KBM-7 (cell line): ENCODE results near the gene C7.
"Not testable (repeated sequence)": the region's sequence is repeated elsewhere in the genome, so short reads cannot be mapped to it uniquely, and the experiment has no call there.

Experiments
- DNase-seq: peaks from one replicate; pipeline ENCODE4 v3.0.0-alpha.2; 2015
- in situ Hi-C: fragments of 300-500 bp; cut with MboI; formaldehyde crosslinking; loops from 2 replicates; pipeline ENCODE4 v1.14.3; 2020; ENCODE audit warnings: low sequenced_read_pairs, low pct_unique_long_range_greater_than_20kb, mixed read lengths

C7 gene

DNA sequence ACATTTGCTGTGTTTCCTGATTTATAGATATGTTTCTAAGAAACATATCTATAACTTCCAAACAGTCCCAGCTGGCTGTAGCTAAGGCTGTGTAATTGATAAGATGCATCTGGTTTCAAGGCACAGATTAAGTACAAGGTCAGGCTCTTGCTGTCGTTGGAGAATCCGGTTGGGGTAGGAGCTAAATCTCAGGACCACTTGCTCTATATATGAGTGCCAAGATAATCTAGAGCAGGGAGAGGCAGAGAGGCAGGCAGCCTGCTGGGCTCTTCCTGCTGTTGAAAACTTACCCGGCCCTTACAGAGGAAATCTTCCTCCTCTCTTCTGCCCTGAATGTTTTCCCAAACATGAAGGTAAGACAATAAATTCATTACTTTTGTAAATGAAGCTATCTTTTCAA, at the start of gene C7:
Gene C7 (plus strand): TSS at position 234 of the 400 bp plus-strand sequence. CDS start 114 bp downstream, at position 348.
- no peak for DNase-seq
- in situ Hi-C loops = no loop called here

GRCh38 chr5:40860711-40861110, 48.6 kb upstream of the C7 start:
- DNase-seq = no peak
- in situ Hi-C loops = loop anchor here (25.0 kb wide), 1 partner anchor 98 kb away; the partner anchor contains the start of gene TTC33

DNA sequence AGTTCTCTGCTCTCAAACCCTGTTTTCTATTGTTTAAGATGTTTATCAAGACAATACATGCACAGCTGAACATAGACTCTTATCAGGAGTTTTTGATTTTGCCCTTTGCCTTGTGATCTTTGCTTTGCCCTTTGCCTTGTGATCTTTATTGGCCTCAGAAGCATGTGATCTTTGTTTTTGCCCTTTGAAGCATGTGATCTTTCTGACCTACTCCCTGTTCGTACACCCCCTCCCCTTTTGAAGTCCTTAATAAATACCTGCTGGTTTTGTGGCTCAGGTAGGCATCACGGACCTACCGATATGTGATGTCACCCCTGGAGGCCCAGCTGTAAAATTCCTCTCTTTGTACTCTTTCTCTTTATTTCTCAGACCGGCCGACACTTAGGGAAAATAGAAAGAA, 44.3 kb upstream of the C7 start:
- not testable (repeated sequence) for DNase-seq
- in situ Hi-C loops = loop anchor here (25.0 kb wide), 1 partner anchor 103 kb away; the partner anchor contains the start of gene TTC33

GRCh38 chr5:40866844-40867243, 42.5 kb upstream of the C7 start:
- DNase-seq = no peak
- in situ Hi-C loops = loop anchor here (25.0 kb wide), 1 partner anchor 105 kb away; the partner anchor contains the start of gene TTC33

- DNase-seq = no peak
- in situ Hi-C loops = loop anchor here (25.0 kb wide), 1 partner anchor 107 kb away; the partner anchor contains the start of gene TTC33
These were observed 39.9 kb upstream of the C7 start for GRCh38 chr5:40869384-40869783.

DNA sequence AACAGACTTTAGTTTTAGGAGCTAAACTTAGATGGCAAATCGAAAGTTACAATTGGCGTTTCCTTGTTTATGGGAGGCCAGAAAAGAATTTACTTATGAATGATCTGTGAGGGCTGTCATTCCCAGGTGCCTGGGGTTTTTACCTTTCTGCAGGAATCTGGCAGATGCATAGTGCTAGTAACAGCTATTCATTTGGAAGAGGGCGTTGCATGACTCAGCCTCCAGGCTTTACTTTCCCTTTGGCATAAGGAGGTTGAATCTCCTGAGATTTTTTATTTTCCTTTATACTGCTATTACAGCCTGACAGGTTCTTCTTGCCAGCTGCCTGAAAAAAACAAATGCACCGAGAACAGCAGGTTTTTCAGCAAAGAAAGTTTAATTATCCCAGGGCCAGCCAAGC, 38.1 kb upstream of the C7 start:
- in situ Hi-C loops = loop anchor here (25.0 kb wide), 1 partner anchor 109 kb away; the partner anchor contains the start of gene TTC33
- no peak for DNase-seq

GRCh38 chr5:40872253-40872652, 37.0 kb upstream of the C7 start:
- not testable (repeated sequence) for DNase-seq
- in situ Hi-C loops = loop anchor here (25.0 kb wide), 1 partner anchor 110 kb away; the partner anchor contains the start of gene TTC33

- in situ Hi-C loops = loop anchor here (25.0 kb wide), 1 partner anchor 111 kb away; the partner anchor contains the start of gene TTC33
- DNase-seq = peak; percentile 8
These were observed 35.9 kb upstream of the C7 start for GRCh38 chr5:40873286-40873880.

- in situ Hi-C loops = no loop called here
- no peak for DNase-seq
These were observed 33.3 kb upstream of the C7 start for GRCh38 chr5:40875958-40876357.

GRCh38 chr5:40877371-40877988, 31.8 kb upstream of the C7 start:
- DNase-seq = no peak
- in situ Hi-C loops = no loop called here

GRCh38 chr5:40879163-40879942, 29.9 kb upstream of the C7 start:
- DNase-seq = peak; percentile 46
- in situ Hi-C loops = no loop called here

DNA sequence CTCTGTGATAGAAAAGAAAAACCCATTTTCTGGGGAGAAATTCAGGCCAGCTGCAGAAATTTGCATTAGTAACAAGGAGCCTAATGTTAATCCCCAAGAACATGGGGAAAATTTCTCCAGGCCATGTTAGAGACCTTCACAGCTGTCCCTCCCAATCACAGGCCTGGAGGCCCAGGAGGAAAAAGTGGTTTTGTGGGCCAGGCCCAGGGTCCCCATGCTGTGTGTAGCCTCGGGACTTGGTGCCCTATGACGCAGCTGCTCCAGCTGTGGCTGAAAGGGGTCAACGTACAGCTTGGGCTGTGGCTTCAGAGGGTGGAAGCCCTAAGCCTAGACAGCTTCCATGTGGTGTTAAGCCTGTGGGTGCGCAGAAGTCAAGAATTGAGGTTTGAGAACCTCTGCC, 27.0 kb upstream of the C7 start:
- DNase-seq = no peak
- in situ Hi-C loops = no loop called here

- in situ Hi-C loops, DNase-seq: not testable (repeated sequence)
These were observed 26.2 kb upstream of the C7 start for GRCh38 chr5:40883051-40883450.

GRCh38 chr5:40895440-40896425, 13.6 kb upstream of the C7 start:
- DNase-seq, in situ Hi-C loops: not testable (repeated sequence)

GRCh38 chr5:40904205-40904993, 4.9 kb upstream of the C7 start:
- peak; percentile 80 for DNase-seq
- in situ Hi-C loops = no loop called here

DNA sequence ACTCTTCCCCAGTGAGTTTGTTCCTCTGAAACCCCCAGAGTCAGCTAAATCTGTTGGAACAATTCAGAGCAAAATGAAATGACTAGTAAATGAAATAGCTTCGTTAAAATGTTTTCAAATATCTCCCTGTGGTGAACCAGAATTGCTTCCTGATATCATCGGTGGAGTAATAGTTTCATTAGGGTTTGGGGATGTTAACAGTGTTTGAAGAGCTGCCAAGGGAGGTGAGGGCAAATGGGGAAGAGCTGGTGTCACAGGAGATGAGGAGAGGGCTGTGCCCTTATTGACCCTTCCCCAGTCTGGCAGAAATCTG, 4.3 kb upstream of the C7 start:
- in situ Hi-C loops = no loop called here
- DNase-seq = no peak

- DNase-seq = no peak
- in situ Hi-C loops = no loop called here
These were observed 2.9 kb upstream of the C7 start for GRCh38 chr5:40906351-40906751.

DNA sequence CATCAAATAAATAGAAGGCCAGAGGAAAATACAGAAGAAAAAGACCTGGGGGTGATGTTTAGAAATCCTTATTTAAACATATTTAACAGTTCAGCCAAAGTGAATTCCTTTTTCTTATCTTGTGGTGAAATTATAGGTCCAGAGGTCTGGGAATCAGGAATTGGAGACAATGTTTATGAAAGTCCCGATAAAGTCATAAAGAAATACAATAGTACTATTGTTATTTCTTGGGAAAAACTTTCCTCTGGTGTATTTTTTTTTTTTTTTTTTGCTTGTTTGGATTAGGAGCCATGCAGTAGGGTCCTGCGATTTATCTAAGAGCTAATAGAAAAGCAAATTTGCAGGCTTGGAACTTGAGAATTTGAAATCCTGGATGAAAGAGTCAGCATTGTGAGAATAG, 426 bp downstream of the C7 start:
- DNase-seq = no peak

More for the DNA sequence above, 426 bp downstream of the C7 start:
- in situ Hi-C loops = no loop called here
